Thyroid gland (tissue), 4 donors: ENCODE data around the gene HMOX2. TPM values are rescaled to one million over a fixed set of nuclear protein-coding genes. Genes with fewer than 3 reads are reported as not detected.

Experiments
- DNase-seq, 2 donors: peaks; one replicate each; pipeline ENCODE4 v3.0.0-alpha.2; 2019
- H3K27ac ChIP-seq, 3 donors: fragments of 200-600 bp; sonication (generic); 1 replicate in 2 of 3; 2 replicates in 1 of 3; pipeline ENCODE4 v1.5.1; 2016 to 2019; ENCODE audit warnings: mild to moderate bottlenecking in 1 of 3, moderate library complexity in 1 of 3
- H3K27me3 ChIP-seq: fragments of 200-600 bp; sonication (generic); one replicate; pipeline ENCODE4 v1.5.1; 2019
- H3K36me3 ChIP-seq, 2 donors: fragments of 200-600 bp; sonication (generic); one replicate each; pipeline ENCODE4 v1.5.1; 2016 to 2019
- H3K4me1 ChIP-seq, 2 donors: fragments of 200-600 bp; sonication (generic); one replicate each; pipeline ENCODE4 v1.5.1; 2017 to 2019
- H3K4me3 ChIP-seq, 3 donors: fragments of 200-600 bp; sonication (generic); replicated peaks in 1 of 3; 1 replicate in 2 of 3; 2 replicates in 1 of 3; pipeline ENCODE4 v1.5.1; 2016; ENCODE audit warnings: mild to moderate bottlenecking in 1 of 3
- H3K9me3 ChIP-seq: fragments of 200-600 bp; sonication (generic); one replicate; pipeline ENCODE4 v1.5.1; 2017
- POLR2A ChIP-seq, 2 donors: fragments of 450-650 bp; IDR thresholded peaks; one replicate each; pipeline ENCODE4 v1.6.1; 2017; ENCODE audit warnings: antibody characterized with exemption in 2 of 2, mild to moderate bottlenecking in 2 of 2, moderate library complexity in 1 of 2
- WGBS, 2 donors: methylation state at CpG; one replicate each; pipeline ENCODE4 v1.1.5; 2017; 5-methylcytosine and 5-hydroxymethylcytosine counted together
- intact Hi-C: fragments of 100-400 bp; cut with DNase I; formaldehyde crosslinking; loops from one replicate; pipeline ENCODE4 v1.15.1; 2023
- total RNA-seq, 4 donors: library from RNA; depleted of rRNA; stranded (reverse); fragments of >200 nt; gene quantifications; one replicate each; pipeline ENCODE4 v1.2.3, GENCODE V29; 2016
- TF ChIP-seq, protein P1 (sequence below), 6 experiments: fragments of 200-600 bp in 3 of 6; fragments of 450-650 bp in 3 of 6; sonication (generic) in 3 of 6; IDR thresholded peaks; one replicate each; pipeline ENCODE4 v1.5.1; 2016 to 2019; ENCODE audit warnings: antibody characterized with exemption in 6 of 6, mild to moderate bottlenecking in 2 of 6, inconsistent platforms in 1 of 6, moderate library complexity in 1 of 6

HMOX2 gene
- total RNA-seq, 4 donors from 2014 or later = 36.0 to 63.2 (median 50.5) TPM

DNA sequence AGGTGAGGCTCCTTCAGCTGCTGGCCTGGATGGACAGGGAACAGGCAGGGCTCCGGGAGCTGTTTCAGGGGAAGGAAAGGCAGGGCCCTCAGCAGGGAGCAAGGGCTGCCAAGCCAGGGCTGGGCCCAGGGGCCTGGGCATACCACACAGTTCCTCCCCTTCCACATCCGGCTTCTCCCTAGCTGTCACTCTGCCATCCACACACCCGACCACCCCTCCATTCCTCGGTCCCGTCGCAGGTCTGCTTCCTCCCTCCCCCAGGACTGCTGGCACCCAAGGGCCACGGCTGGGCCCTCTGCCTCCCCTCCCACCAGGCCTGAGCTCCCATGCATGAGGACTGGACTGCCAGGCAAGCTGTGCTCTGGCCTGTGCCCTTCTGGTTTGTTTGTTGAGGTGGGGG, 38.4 kb downstream of the HMOX2 start:
- Histone ChIP-seq H3K9me3 (no peaks in the 10 kb centered on the region), H3K27me3 (no peaks in the 10 kb centered on the region), H3K27ac (peak overlapping the region in 2 of 3 donors; percentile 40 to 49), H3K36me3 (peaks cover 18 to 19% of the 10 kb centered on the region in 2 donors), H3K4me3 (no peak overlapping the region), H3K4me1 (peaks cover 0 to 26% of the 10 kb centered on the region in 2 donors)
- no peak for DNase-seq
- WGBS, 2 donors = 58 to 66% methylated on average over 6 to 7 of the region's 7 CpGs
- TF ChIP-seq, protein P1, sequence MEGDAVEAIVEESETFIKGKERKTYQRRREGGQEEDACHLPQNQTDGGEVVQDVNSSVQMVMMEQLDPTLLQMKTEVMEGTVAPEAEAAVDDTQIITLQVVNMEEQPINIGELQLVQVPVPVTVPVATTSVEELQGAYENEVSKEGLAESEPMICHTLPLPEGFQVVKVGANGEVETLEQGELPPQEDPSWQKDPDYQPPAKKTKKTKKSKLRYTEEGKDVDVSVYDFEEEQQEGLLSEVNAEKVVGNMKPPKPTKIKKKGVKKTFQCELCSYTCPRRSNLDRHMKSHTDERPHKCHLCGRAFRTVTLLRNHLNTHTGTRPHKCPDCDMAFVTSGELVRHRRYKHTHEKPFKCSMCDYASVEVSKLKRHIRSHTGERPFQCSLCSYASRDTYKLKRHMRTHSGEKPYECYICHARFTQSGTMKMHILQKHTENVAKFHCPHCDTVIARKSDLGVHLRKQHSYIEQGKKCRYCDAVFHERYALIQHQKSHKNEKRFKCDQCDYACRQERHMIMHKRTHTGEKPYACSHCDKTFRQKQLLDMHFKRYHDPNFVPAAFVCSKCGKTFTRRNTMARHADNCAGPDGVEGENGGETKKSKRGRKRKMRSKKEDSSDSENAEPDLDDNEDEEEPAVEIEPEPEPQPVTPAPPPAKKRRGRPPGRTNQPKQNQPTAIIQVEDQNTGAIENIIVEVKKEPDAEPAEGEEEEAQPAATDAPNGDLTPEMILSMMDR (IDR thresholded peaks at IDR 0.05) = no peak
- TF ChIP-seq POLR2A (IDR thresholded peaks at IDR 0.05) = no peak
- intact Hi-C loops = loop anchor here (5.0 kb wide), 1 partner anchor 33 kb away; no protein-coding TSS in a partner anchor

DNA sequence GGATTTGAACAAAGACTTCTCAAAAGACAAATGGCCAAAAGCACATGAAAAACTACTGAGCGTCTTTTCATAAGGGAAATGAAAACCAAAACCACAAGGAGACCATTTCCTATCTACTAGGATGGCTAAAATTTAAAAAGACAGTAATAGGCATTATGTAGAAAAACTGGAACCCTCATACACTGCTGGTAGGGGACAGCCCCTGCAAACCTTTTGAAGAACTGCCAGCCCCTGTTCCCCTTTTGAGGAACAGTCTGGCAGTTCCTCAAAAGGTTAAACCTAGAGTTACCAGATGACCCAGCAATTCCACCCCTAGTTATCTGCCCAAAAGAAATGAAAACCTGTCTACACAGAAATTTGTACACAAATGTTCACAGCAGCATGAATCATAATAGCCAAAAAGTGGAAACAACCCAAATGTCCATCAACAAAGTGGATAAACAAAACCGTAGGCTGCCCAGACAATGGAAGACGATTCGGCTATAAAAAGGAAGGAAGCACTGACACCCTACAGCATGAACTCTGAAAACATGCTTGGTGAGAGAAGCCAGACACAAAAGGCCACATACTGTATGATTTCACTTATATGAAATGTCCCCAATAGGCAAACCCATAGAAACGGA, 39.5 kb downstream of the HMOX2 start:
- no peak for DNase-seq
- Histone ChIP-seq H3K4me3 (no peak overlapping the region), H3K9me3 (no peaks in the 10 kb centered on the region), H3K36me3 (peaks cover 9 to 11% of the 10 kb centered on the region in 2 donors), H3K27me3 (no peaks in the 10 kb centered on the region), H3K27ac (peak overlapping the region in 2 of 3 donors; percentile 49 to 50), H3K4me1 (peaks cover 0 to 26% of the 10 kb centered on the region in 2 donors)
- intact Hi-C loops = no loop called here
- TF ChIP-seq POLR2A (IDR thresholded peaks at IDR 0.05) = no peak
- TF ChIP-seq, protein P1 (IDR thresholded peaks at IDR 0.05) = no peak
- 65 to 69% methylated on average over 5 of the region's 5 CpGs for WGBS, 2 donors

DNA sequence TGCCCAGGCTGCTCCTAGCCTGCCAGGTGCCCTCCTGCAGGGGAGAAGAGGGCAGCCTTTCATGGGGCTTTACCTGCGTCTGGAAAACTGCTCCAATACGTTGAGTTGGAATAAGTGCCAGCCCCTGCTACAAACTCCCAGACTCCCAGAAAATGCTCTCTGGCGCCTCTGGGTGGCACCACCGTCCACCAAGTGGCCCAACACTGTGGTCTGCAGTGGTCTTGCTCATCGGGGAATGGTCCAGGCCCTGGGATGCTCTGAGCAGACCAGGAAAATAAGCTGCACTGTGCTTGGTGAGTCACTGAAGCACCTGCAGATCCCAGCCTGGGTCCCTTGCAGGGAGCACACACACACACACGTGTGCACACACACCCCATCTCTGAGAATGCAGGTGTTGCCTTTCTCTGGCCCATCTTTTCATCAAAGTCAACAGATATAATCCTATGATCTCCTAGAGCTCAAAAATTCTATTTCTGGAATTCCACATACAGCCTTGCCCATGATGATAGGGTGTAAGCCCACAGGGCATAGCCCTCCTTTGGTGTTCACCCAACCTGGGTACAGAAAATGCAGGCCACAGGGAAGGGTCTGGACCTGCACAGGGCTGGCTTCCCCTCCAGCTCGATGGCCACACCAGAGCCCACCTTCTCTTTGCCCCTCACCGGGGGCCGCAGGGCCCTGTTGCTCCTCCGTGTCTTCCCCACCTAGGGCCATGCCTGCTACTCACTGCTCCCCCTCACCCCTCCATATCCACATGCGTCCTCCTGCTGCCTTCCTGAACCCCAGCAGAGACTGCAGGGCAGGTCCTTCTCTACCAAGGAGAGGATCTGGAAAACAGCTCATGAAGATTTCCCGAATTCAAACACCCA, 41.8 kb downstream of the HMOX2 start:
- no peaks in the 10 kb centered on the region for H3K9me3 ChIP-seq
- no peak for TF ChIP-seq POLR2A (IDR thresholded peaks at IDR 0.05)
- TF ChIP-seq, protein P1 (IDR thresholded peaks at IDR 0.05) = peak in 4 of 6 experiments; percentile 25 to 59 (median 56)
- DNase-seq = no peak
- H3K36me3 ChIP-seq = no peaks in the 10 kb centered on the region
- peaks cover 0 to 26% of the 10 kb centered on the region in 2 donors for H3K4me1 ChIP-seq
- intact Hi-C loops = no loop called here
- H3K27me3 ChIP-seq = no peaks in the 10 kb centered on the region
- WGBS, 2 donors = 70 to 71% methylated on average over 10 to 11 of the region's 12 CpGs
- H3K4me3 ChIP-seq = no peak overlapping the region
- no peak overlapping the region for H3K27ac ChIP-seq

DNA sequence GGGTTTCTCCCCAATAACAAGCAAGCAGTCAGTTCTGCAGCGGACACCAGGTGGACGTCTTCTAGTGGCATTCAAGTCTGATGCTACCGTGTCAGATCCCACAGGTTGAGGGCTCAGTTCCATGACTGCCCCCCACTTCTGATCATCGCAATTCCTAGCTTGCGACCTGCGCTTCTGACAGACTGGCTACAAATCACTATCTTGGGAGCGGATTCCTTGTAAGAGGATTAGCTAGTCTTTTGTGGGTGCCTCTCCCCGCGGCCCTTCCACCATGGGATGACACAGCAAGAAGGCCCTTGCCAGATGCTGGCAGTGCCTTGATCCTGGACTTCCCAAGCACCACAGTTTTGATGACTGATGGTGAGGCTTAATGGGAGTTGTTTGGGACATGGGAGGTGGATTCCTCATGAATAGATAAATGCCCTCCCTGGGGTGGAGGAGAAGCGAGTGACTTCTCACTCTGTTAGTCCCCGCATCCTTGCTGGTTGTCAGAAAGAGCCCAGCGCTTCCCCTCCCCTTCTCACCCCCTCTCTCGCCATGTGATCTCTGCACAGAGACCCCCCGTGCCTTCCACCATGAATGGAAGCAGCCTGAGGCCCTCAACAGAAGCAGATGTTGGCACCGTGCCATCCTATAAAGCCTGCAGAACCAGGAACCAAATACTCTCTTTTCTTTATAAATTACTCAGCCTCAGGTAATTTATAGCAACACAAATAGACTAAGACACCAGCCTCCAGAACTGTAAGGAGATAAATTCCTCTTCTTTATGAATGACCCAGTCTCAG, 43.3 kb downstream of the HMOX2 start:
- Histone ChIP-seq H3K9me3 (no peaks in the 10 kb centered on the region), H3K4me3 (no peak overlapping the region), H3K27me3 (no peaks in the 10 kb centered on the region), H3K27ac (no peak overlapping the region), H3K36me3 (no peaks in the 10 kb centered on the region), H3K4me1 (peaks cover 0 to 14% of the 10 kb centered on the region in 2 donors)
- TF ChIP-seq, protein P1 (IDR thresholded peaks at IDR 0.05) = no peak
- TF ChIP-seq POLR2A (IDR thresholded peaks at IDR 0.05) = no peak
- no peak for DNase-seq
- intact Hi-C loops = no loop called here
- 86% methylated on average over 13 to 15 of the region's 15 CpGs for WGBS, 2 donors
